Fibroblast of peridontal ligament (primary cell): ENCODE measurements around the gene IMPA2.
A peak's percentile ranks its signal among the peaks of the same experiment; 100 is the strongest.
"Not testable (repeated sequence)": the region's sequence is repeated elsewhere in the genome, so short reads cannot be mapped to it uniquely, and the experiment has no call there.

Experiments
- DNase-seq: peaks from one replicate; pipeline ENCODE4 v3.0.0-alpha.2; 2010; ENCODE audit errors: extremely low read depth

Gene IMPA2

DNA sequence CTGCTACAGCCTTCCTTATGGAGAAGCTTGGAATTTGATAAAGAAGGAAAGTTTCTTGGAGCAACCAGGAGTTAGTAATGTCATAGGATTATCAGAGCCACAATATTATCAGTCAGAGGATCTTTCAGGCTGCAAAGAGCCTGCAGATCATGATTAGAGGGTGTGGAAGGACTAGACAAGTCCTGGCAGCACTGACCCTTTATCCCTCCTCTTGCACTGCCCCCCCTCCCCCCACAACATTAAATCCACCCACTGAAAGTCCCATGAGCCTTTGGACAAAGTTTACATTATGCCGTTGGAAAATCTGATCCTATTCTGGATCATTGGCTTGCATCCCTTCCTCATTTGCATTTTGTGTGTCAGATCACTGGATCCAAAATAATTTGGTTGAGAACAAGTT is 18.7 kb upstream of the IMPA2 start:
- DNase-seq = no peak

DNA sequence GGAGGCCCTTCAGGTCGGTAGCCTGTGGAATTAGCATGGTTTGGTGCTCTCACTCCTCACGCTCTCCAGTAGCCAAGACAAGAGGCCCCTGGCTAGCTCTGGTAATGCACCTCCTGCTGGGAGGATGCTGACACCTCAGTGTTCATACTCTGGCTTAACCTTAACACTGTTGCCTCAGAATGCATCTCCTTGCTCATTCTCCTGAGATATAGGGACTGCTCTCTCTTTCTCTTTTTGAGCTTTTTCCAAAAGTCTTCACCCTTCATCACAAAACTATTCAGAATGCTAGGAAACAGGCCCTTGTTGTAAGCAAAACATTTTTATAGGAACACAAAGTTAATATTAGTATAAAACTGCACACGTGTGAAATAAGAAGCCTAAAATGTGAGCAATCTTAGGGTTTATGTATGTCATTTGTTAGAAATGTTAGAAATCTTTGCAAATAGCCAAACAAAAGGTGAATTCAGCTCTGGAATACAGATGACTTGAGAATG is 17.3 kb upstream of the IMPA2 start:
- no peak for DNase-seq

DNA sequence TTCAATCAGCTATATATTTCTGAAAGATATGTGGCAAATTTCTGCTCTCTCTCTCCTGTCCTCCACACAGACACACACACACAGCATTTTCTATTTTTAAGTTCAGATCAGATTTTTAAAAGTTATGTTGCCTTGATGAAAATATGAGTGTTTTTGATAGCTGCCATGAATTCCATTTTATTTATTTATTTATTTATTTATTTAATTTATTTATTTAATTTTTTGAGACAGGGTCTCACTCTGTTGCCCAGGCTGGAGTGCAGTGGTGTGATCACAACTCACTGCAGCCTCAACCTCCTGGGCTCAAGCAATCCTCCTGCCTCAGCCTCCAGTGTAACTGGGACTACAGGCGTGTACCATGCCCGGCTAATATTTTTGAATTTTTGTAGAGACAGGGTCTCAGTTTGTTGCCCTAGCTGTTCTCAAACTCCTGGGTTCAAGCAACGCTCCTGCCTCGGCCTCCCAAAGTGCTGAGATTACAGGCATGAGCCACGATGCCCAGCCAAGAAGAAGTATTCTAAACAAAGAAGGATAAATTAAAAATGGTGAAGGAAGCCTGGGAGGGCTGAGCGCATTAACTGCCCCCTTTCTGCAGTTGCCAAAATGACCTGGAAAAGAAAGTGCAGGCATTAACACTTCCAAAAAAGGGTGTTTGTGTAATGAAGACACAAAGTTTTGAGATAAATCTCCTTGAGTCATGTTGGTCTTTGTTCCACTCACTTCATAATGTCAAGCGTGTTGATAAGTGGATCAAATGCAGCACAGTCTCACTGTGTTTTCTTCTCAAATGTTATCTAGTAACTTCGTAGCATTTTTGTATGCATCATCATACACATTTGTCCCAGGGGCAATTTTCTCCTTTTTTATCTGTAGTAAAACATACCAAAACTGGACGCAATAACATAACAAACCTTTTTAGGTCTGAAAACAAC is 11.1 kb upstream of the IMPA2 start:
- no peak for DNase-seq

DNA sequence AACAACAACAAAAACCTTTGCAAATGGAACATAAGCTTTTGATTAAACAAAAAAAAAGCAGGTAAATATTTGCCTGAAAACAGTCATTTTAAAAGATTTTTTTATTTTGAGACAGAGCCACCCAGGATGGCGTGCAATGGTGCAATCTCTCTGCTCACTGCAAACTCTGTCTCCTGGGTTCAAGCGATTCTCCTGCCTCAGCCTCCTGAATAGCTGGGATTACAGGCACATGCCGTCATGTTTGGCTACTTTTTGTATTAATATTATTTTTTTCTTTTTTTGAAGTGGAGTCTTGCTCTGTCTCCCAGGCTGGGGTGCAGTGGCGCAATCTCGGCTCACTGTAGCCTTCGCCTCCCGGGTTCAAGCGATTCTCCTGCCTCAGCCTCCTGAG is 10.5 kb upstream of the IMPA2 start:
- not testable (repeated sequence) for DNase-seq

DNA sequence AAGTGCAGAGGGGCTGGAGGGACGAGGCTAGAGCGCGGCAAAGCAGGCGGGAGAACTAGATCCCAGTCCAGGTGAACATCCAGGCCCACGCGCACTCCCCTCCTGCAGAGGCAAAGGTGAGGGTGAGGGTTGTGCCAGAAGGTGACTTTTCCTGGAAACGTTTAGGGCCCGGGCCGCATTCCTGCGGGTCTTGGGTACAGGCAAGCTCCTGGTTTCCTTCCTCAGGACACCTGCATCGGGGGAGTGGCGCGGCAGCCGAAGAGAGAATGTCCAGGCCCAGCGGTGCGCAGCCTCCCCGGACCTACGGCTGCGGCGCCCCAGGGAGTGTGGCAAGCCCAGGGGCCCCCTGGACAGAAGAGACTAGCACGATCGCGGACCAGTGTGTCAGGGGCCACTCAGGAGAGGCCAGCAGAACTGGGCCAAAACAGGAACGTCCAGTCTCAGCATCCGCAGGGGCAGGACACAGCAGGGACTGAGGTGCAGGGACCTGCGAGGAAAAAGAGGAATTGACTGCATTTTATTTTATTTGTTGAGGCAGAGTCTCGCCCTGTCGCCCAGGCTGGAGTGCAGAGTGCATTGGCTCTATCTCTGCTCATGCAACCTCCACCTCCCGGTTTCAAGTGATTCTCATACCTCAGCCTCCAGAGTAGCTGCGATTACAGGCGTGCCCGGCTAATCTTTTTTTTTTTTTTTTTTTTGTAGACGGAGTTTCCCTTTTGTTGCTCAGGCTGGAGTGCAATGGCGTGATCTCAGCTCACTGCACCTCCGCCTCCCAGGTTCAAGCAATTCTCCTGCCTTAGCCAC is 8.7 kb upstream of the IMPA2 start:
- no peak for DNase-seq

DNA sequence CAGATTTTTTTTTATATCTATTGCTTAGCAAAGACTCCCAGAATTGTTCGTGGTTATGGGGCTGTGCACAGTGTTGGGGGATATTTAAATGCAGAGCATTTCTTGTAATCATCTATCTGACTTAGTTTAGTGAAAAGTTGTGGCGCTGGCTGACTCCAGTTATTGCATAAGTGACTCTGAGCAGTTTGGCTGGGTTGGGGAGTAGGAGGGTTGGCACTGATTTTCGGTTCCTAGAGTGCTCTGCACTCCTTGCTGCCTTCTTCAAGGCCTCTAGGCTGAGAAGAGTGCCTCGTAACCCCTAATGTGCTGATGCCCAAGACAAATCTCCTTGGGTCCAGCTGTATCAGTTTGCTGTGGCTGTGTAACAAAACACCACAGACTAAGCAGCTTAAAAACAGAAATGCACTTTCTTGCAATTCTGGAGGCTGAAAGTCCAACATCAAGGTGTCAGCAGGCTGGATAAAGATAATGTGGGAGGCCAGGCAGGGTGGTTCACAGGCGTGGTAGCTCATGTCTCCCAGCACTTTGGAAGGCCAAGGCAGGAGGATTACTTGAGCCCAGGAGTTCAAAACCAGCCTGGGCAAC is 6.5 kb upstream of the IMPA2 start:
- DNase-seq = no peak

DNA sequence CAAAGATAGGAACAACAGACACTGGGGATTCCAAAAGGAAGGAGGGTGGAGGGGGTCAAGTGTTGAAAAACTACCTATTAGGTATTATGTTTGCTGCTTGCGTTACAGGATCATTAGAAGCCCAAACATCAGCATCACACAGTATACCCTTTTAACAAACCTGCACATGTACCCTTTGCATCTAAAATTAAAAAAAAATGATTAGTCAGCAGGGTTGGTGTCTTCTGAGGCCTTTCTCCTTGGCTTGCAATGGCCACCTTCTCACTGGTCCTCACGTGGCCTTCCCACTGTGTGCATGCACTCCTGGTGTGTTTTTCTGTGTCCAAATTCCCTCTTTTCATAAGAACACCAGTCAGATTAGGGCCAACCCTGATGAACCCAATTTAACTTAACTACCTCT is 5.6 kb upstream of the IMPA2 start:
- no peak for DNase-seq

DNA sequence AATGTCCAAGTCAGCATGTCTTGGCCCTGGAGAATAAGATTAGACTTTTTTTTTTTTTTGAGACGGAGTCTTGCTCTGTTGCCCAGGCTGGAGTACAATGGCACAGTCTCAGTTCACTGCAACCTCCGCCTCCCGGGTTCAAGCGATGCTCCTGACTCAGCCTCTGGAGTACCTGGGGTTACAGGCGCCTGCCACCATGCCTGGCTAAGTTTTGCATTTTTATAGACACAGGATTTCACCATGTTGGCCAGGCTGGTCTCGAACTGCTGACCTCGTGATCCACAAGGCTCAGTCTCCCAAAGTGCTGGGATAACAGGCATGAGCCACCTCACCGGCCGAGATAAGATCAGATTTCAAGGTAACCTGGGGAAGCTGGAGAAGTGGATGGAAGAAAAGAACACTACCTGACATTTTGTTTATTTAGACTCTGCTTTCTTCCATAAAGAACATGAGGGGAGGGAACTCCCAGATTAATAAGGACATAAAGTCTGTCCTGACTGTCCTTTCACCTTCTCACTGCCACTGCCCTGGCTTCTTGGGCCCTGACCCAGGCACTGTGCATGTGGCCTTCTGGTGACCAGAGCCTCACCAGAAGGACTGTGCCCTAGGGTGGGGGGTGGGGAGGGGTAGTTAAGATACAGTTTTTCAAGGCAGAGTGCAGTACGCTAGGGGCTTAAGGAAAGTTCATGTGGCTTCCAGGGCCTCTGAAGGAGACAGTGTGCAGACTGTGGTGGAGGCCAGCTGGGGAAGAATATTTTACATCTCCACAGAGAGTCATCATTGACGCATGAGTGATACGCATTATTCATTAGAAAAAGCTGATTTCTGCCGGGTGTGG is 4.8 kb upstream of the IMPA2 start:
- peak; percentile 46 for DNase-seq

DNA sequence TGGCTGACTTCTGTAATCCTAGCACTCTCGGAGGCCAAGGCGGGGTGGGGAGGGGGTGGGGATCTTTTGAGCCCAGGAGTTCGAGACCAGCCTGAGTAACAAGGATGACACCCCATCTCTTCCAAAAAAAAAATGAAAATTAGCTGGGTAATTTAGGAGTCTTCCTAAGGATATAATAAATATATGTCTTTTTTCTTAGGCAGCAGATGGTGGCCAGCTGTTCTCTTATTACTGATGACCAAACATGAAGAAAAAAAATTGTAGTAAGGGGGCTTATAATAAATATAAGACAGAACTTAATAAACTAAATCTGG is 4.2 kb upstream of the IMPA2 start:
- DNase-seq = no peak

DNA sequence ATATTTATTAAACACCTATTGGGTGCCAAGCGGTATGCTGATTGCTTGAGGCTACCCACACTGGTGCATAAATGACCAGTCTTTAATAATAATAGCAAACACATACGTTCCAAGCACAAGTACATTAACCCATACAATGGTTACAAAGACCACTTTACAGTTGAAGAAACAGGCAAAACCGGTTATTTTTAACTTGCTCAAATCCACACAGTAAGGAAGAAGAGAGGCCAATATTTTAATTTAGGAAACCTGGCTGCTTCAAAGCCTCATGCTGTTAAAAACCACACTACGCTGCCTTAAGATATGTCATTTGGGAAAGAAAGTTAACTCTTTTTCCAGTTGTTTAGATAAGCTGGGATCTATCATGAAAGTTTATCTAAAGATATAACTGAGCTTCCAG is 2.4 kb upstream of the IMPA2 start:
- DNase-seq = no peak

DNA sequence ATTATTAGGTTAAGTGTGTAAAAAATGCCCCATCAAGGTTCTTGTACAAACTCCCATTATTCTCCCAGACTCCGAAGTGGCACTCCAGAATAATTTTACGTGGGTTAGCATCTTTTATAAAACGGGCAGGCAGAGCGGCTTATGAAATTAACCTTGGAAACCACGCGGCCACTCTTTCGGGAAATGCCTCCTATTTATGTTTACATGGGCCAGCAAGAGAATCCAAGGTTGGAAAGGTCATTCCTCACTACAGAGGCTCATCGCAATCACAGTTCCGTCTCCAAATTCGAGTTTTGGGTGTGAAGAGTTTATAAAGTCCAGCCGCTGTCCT is 1.2 kb upstream of the IMPA2 start:
- no peak for DNase-seq

DNA sequence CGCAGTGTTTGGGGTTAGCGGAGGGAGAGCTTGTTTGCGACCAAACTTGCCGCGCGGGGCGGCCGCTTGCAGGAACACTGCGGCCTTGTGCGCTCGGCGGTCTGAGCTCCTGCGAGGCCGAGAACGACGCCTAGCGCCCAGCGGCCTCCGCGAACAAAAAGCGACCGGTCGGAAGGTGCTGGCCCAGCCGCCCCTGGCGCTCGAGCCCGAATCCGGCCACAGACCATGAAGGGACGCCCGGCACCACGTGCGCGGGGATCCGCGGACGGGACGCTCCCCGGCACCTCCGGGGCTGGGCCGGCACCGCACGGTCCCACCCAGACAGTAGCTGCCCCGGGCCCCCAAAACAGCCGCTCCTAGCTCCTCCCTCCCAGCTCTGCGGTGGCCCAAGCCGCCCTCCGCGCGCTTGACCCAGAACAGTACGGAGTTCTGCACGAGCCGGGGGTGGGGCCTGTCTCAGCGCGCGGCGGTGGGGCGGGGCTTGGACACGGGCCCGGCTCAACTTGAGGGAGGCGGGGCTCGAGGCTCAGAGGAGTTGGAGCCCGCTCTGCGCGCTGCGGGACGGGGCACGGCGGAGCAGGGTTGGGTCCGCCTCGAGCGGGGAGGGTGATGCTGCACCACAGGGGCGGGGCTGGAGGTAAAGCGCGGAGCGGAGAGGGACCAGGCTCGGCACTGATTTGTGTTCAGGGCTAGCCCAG is 664 bp upstream of the IMPA2 start:
- peak; percentile 84 for DNase-seq

DNA sequence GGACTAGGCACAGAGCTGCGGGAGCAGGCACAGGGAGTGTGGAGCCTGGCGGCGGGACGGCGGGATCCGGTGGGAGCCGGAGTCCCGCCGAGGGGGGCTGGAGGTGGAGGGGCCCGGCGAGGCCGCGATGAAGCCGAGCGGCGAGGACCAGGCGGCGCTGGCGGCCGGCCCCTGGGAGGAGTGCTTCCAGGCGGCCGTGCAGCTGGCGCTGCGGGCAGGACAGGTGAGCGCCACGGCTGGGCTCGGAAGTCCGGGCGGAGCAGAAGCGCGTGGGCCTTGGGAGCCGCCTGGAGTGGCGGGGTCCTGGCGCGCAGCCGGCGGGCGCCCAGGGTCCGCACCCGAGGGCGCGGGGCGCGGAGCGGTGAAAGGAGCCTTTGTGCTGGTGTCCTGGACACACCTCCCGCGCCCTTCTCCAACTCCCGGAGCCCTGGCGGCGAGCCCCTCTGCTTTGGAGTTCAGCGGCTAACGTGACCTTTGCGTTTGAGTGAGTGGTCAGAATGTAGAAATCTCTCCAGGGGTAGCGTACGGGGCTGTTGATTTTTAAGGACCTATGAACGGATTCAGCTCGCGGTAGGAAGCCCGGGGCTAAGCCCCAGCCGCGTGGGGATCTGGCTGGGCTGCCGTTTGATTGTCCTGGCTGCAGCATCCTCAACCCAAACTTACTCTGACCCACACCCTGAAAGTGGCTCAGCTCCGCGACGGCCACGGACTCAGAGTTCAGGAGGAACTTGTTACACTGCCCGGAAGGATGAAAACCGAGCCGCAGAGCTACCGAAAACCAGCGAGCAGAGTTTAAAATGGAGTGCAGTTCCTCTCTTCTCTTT is 448 bp downstream of the IMPA2 start:
- no peak for DNase-seq

DNA sequence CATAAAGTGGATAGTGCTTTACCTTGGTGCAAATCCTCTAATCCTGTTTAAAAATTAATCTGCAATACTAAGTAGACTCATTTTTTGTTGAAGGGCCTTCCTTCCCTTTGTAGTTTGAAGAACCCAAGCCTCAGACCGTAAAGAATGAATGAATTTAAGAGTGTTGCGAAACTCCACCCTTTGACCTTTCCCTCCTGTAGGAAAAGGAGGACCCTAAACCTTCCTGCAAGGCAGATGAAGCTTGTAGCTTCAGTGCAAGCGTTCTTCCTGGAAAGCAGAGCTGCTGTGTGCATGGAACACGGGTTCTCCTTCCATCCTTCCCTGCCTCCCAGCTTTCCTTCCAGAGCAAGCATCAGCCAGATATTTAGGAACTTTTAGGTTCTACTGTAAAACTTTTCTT is 1.7 kb downstream of the IMPA2 start:
- DNase-seq = no peak

DNA sequence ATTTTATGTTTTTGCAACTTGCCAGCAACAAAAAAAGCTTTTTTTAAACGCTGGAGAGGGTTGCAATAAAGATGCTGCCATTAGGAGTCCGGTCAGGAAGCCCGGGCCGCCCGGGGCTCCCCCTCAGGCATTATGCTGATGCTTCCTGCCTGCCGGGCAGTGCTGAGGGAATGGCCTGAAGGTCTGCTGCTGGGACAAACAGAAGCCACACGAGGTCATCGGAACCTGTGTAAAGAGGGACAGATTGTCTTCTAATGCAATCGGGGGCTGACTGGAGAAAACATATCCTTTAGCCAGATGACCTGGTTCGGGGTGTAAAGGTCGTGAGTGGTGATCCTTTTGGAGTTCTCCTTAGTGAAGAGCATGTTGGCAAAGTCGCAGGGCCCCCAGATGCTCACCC is 2.3 kb downstream of the IMPA2 start:
- no peak for DNase-seq

DNA sequence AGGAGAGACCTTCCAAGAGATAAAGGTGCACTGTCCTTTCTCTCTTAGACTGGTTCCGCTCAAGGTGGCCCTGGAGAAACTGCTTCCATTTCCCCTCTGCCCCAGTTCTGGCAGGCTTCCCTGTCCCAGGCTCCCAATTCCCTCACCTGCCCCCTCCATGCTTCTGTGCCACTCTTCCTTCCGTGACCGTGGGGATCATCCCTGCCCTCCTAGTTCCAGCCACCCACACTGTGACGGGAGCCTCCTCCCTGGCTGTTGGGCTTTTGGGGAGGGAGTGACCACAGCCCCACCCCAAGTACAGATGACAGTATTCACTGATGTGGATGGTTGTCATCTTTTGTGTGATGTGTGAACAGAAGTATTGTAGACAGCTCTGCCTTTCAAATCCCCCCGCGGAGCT is 2.8 kb downstream of the IMPA2 start:
- DNase-seq = no peak

DNA sequence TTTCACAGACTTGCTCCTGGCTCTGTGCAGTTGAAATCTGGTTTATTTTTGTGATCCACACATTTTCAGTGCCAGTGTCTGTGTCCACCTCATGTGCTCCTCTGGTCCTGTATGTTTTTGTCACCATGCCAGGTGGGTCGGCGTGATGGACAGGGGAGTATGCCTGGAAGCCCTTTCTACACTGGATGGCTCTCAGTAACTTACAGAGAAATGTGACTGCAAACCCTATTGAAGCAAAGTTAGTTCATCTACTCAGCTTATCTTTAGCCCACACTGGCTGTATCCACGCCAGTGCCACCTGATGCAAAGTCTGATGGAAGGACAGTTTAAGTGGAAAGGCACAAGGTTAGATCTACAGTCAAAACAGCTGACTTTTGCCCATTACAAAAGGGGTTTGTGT is 4.3 kb downstream of the IMPA2 start:
- no peak for DNase-seq

DNA sequence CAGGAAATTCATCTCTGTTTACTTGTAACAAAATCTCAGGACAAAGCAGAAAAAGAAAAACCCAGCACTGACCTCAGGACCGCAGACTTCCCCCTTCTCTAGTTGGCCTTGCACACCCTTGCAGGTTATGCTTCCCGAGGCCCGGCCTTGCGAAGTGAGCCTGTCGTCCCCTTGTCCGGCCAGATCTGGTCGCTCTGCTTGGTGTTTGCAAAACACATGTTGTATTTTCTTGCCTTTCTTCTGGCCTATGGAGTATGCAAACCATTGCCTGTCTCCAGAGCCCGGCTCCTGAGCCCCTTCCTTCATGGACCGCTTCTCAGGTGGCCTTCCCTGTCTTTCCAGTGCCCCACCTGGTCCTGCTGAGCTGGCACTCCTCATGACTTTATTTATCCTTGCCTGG is 4.8 kb downstream of the IMPA2 start:
- DNase-seq = no peak

DNA sequence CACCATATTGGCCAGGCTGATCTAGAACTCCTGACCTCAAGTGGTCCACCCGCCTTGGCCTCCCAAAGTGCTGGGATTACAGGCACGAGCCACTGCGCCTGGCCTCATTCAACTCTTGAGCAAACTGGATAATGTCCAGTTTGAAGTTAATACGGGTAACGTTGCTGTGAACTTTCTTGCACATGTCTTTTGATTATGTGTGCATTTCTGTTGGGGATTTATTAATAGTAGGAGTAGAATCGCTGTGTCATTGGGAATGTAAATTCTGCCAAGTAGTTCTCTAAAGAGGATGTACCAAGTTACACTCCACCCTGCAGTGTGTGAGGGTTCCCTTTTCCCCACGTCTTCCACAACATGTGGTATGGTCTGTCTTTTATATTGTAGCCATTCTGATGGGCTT is 6.2 kb downstream of the IMPA2 start:
- peak; percentile 47 for DNase-seq

DNA sequence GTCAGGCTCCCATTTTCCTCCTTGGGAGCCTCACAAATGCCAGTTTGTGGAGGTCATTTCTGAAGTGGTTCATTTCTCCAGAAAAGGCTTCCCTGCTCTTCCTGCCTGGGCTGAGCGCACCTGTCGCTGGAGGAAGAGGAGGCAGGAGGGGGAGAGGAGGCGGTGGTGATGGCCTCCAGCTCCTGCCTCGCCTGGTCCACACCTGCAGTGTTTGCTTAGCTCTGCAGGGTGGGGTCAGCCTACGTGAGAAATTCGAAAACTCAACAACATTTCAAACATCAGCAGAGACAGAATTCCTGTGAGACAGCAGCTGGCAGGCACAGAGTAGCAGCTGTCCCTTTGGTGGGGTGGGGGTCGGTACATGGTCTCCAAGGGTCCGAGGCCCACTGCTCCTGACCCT is 7.9 kb downstream of the IMPA2 start:
- DNase-seq = no peak
